Uterus (tissue), 2 donors: ENCODE measurements around the gene ARF5.

ENCODE experiments used
- CTCF ChIP-seq, 4 experiments: fragments of 200-600 bp in 2 of 4; fragments of 450-650 bp in 2 of 4; sonication (generic) in 2 of 4; IDR thresholded peaks; one replicate each; pipeline ENCODE4 v1.5.1; 2016 to 2019; ENCODE audit warnings: antibody characterized with exemption in 4 of 4, mild to moderate bottlenecking in 2 of 4, moderate library complexity in 1 of 4
- POLR2A ChIP-seq, 2 donors: fragments of 450-650 bp; IDR thresholded peaks; one replicate each; pipeline ENCODE4 v1.6.1; 2016; ENCODE audit warnings: antibody characterized with exemption in 2 of 2, mild to moderate bottlenecking in 1 of 2, moderate library complexity in 1 of 2

- TF ChIP-seq CTCF (IDR thresholded peaks at IDR 0.05) (no peak), POLR2A (IDR thresholded peaks at IDR 0.05) (no peak)
Measured at GRCh38 chr7:127566242-127566641, 22.0 kb upstream of the ARF5 start.
